Lower leg skin (tissue), 3 donors: ENCODE data around the gene EEF2K.

Experiments
- POLR2A ChIP-seq, 2 donors: fragments of 450-650 bp; IDR thresholded peaks; one replicate each; pipeline ENCODE4 v1.6.1; 2016 to 2017; ENCODE audit warnings: antibody characterized with exemption in 2 of 2, mild to moderate bottlenecking in 1 of 2, moderate library complexity in 1 of 2
- TF ChIP-seq, protein P1 (sequence below), 3 donors: fragments of 450-650 bp; IDR thresholded peaks; one replicate each; pipeline ENCODE4 v1.5.1; 2016; ENCODE audit warnings: antibody characterized with exemption in 3 of 3, mild to moderate bottlenecking in 3 of 3, moderate library complexity in 2 of 3

DNA sequence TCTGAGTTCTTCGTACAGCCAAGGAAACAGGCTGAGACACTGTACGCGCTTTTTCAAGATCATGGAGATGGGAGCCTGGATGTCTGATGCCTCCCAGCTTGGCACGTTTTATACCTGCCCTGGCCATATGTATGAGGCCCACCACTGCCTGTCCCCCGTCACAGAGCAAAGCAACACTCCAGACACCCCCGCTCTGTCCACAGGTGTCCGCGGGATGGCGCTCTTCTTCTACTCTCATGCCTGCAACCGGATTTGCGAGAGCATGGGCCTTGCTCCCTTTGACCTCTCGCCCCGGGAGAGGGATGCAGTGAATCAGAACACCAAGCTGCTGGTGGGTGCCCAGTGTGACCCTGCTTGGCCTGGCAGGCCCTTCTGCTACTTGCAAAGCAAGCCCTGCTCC is 51.4 kb downstream of the EEF2K start:
- TF ChIP-seq POLR2A (IDR thresholded peaks at IDR 0.05), result no peak
- TF ChIP-seq, protein P1, sequence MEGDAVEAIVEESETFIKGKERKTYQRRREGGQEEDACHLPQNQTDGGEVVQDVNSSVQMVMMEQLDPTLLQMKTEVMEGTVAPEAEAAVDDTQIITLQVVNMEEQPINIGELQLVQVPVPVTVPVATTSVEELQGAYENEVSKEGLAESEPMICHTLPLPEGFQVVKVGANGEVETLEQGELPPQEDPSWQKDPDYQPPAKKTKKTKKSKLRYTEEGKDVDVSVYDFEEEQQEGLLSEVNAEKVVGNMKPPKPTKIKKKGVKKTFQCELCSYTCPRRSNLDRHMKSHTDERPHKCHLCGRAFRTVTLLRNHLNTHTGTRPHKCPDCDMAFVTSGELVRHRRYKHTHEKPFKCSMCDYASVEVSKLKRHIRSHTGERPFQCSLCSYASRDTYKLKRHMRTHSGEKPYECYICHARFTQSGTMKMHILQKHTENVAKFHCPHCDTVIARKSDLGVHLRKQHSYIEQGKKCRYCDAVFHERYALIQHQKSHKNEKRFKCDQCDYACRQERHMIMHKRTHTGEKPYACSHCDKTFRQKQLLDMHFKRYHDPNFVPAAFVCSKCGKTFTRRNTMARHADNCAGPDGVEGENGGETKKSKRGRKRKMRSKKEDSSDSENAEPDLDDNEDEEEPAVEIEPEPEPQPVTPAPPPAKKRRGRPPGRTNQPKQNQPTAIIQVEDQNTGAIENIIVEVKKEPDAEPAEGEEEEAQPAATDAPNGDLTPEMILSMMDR (IDR thresholded peaks at IDR 0.05), result no peak
